ENCODE measurements around the gene SDCCAG8.

Gene SDCCAG8

GRCh38 chr1:243413431-243414151 is 157.8 kb downstream of the SDCCAG8 start:
- TF ChIP-seq, protein P1, sequence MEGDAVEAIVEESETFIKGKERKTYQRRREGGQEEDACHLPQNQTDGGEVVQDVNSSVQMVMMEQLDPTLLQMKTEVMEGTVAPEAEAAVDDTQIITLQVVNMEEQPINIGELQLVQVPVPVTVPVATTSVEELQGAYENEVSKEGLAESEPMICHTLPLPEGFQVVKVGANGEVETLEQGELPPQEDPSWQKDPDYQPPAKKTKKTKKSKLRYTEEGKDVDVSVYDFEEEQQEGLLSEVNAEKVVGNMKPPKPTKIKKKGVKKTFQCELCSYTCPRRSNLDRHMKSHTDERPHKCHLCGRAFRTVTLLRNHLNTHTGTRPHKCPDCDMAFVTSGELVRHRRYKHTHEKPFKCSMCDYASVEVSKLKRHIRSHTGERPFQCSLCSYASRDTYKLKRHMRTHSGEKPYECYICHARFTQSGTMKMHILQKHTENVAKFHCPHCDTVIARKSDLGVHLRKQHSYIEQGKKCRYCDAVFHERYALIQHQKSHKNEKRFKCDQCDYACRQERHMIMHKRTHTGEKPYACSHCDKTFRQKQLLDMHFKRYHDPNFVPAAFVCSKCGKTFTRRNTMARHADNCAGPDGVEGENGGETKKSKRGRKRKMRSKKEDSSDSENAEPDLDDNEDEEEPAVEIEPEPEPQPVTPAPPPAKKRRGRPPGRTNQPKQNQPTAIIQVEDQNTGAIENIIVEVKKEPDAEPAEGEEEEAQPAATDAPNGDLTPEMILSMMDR (IDR thresholded peaks at IDR 0.05), result no peak
- no peak overlapping the region for H3K27ac ChIP-seq
- no peak overlapping the region for H3K4me2 ChIP-seq (ENCODE audit: low read length)
- no peak overlapping the region for H3K9ac ChIP-seq
- H3K4me1 ChIP-seq, result no peaks in the 10 kb centered on the region
- no peak overlapping the region for H2AFZ ChIP-seq
- no peaks in the 10 kb centered on the region for H3K36me3 ChIP-seq (ENCODE audit: control insufficient read depth, insufficient read depth, low read length)
- no peak overlapping the region for H3K4me3 ChIP-seq (ENCODE audit: low read depth, low read length)
- H3K27me3 ChIP-seq (ENCODE audit: control insufficient read depth, insufficient read depth, low read length), result no peaks in the 10 kb centered on the region
- no peaks in the 10 kb centered on the region for H3K79me2 ChIP-seq
- H3K9me3 ChIP-seq (ENCODE audit: control insufficient read depth, low read length), result no peaks in the 10 kb centered on the region

- no peak overlapping the region for H3K4me3 ChIP-seq (ENCODE audit: low read depth, low read length)
- H2AFZ ChIP-seq, result no peak overlapping the region
- H3K27ac ChIP-seq, result no peak overlapping the region
- no peaks in the 10 kb centered on the region for H3K27me3 ChIP-seq (ENCODE audit: control insufficient read depth, insufficient read depth, low read length)
- TF ChIP-seq, protein P1 (IDR thresholded peaks at IDR 0.05), result no peak
- H3K36me3 ChIP-seq (ENCODE audit: control insufficient read depth, insufficient read depth, low read length), result no peaks in the 10 kb centered on the region
- no peaks in the 10 kb centered on the region for H3K9me3 ChIP-seq (ENCODE audit: control insufficient read depth, low read length)
- H3K79me2 ChIP-seq, result no peaks in the 10 kb centered on the region
- H3K9ac ChIP-seq, result no peak overlapping the region
- no peak overlapping the region for H3K4me2 ChIP-seq (ENCODE audit: low read length)
- no peaks in the 10 kb centered on the region for H3K4me1 ChIP-seq
Measured at GRCh38 chr1:243414152-243414494, 158.3 kb downstream of the SDCCAG8 start.

DNA sequence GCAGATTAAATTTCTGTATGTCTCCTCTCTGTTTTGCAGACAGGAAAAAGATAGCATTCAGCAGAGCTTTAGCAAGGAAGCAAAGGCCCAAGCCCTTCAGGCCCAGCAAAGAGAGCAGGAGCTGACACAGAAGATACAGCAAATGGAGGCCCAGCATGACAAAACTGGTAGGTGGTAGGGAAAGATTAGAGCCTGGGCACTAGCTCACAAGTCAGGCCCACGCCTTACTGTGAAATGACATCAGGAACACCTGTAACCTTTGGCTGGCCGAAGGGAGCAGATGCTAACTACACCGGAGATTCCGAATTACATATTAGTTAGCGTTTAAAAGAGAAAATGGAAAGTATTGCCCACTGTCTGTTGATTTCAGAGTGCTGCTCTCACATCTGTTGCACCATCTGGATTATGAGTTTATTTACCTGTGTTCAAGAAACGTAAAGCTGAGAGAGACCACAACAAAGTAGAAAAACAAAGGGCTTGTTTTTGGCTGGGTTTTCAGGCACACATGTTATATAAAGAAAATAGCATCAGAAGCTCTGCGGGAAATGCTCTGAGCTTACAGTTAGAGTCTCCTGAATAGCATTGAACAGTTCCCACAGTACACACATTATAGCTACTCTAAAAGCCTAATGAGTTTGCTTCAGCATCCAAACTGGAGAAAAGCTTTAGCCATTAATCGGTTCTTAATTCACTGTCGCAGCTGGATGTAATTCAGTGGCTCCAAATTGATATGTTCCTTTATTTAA is 160.0 kb downstream of the SDCCAG8 start:
- H3K27me3 ChIP-seq (ENCODE audit: control insufficient read depth, insufficient read depth, low read length), result no peaks in the 10 kb centered on the region
- H3K9me3 ChIP-seq (ENCODE audit: control insufficient read depth, low read length), result no peaks in the 10 kb centered on the region
- H3K36me3 ChIP-seq (ENCODE audit: control insufficient read depth, insufficient read depth, low read length), result no peaks in the 10 kb centered on the region
- TF ChIP-seq, protein P1 (IDR thresholded peaks at IDR 0.05), result no peak
- H3K4me2 ChIP-seq (ENCODE audit: low read length), result no peak overlapping the region
- H3K4me1 ChIP-seq, result no peaks in the 10 kb centered on the region
- H3K79me2 ChIP-seq, result no peaks in the 10 kb centered on the region
- H3K27ac ChIP-seq, result no peak overlapping the region
- no peak overlapping the region for H3K9ac ChIP-seq
- H3K4me3 ChIP-seq (ENCODE audit: low read depth, low read length), result no peak overlapping the region
- H2AFZ ChIP-seq, result no peak overlapping the region

- Histone ChIP-seq H3K36me3 (ENCODE audit: control insufficient read depth, insufficient read depth, low read length) (no peaks in the 10 kb centered on the region), H2AFZ (no peak overlapping the region), H3K4me2 (ENCODE audit: low read length) (no peak overlapping the region), H3K4me1 (no peaks in the 10 kb centered on the region), H3K9me3 (ENCODE audit: control insufficient read depth, low read length) (no peaks in the 10 kb centered on the region), H3K79me2 (no peaks in the 10 kb centered on the region), H3K9ac (no peak overlapping the region), H3K27me3 (ENCODE audit: control insufficient read depth, insufficient read depth, low read length) (no peaks in the 10 kb centered on the region), H3K4me3 (ENCODE audit: low read depth, low read length) (no peak overlapping the region), H3K27ac (no peak overlapping the region)
- TF ChIP-seq, protein P1 (IDR thresholded peaks at IDR 0.05), result no peak
Measured at GRCh38 chr1:243416495-243416894, 160.7 kb downstream of the SDCCAG8 start.
